ENCODE results near the gene RAP1GAP. TPM values are rescaled to one million over a fixed set of nuclear protein-coding genes. Genes with fewer than 3 reads are reported as not detected.
A peak's percentile ranks its signal among the peaks of the same experiment; 100 is the strongest.

The RAP1GAP gene
- total RNA-seq, 2 donors from 2014 or later, result 8.0 to 8.2 TPM

DNA sequence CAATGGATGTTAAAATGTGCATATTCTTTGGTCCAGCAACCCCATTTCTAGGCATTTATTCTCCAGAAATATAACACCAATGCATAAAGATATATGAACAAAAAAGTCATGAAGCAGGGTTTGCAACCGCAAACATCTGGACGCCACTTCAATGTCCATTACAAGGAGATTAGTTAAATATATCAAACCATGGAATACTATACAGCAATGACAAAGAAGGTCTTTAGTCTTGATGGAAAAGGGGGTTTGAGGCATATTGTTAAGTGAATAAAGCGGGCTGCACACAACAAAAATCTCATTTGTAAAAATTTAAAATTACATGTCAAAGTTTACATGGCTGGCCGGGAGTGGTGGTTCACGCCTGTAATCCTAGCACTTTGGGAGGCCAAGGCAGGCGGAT, 31.6 kb downstream of the RAP1GAP start:
- H3K9me3 Mint-ChIP-seq, result no peaks in the 10 kb centered on the region
- H3K27me3 Mint-ChIP-seq (ENCODE audit: insufficient read depth), result no peaks in the 10 kb centered on the region
- no peak overlapping the region for H3K27ac Mint-ChIP-seq
- WGBS, 2 experiments (ENCODE audit: insufficient coverage in 1 of 2, insufficient read length in 1 of 2), result 88 to 100% methylated on average over 2 to 6 of the region's 6 CpGs
- DNase-seq, result no peak
- Histone ChIP-seq H3K36me3 (ENCODE audit: control insufficient read depth, insufficient read depth, low read length) (no peaks in the 10 kb centered on the region), H3K4me3 (ENCODE audit: low read length) (no peak overlapping the region), H3K4me1 (ENCODE audit: control insufficient read depth, insufficient read depth, low read length) (peaks cover 17% of the 10 kb centered on the region), H3K27ac (ENCODE audit: low read depth, low read length) (no peak overlapping the region), H3K9ac (ENCODE audit: extremely low read depth, low read length, poor library complexity, severe bottlenecking) (no peak overlapping the region), H3K9me3 (ENCODE audit: control insufficient read depth, low read length) (no peaks in the 10 kb centered on the region), H3K27me3 (ENCODE audit: control insufficient read depth, insufficient read depth, low read length, poor library complexity, severe bottlenecking) (no peaks in the 10 kb centered on the region)
- H3K4me1 Mint-ChIP-seq, result peaks cover 38% of the 10 kb centered on the region
- no peak for TF ChIP-seq CTCF (conservative IDR thresholded peaks at IDR 0.05)
- no peak overlapping the region for H3K4me3 Mint-ChIP-seq
- no peaks in the 10 kb centered on the region for H3K36me3 Mint-ChIP-seq (ENCODE audit: low read depth)

GRCh38 chr1:21636029-21636428, 33.1 kb downstream of the RAP1GAP start:
- H3K36me3 Mint-ChIP-seq (ENCODE audit: low read depth), result no peaks in the 10 kb centered on the region
- Histone ChIP-seq H3K4me3 (ENCODE audit: low read length) (no peak overlapping the region), H3K9me3 (ENCODE audit: control insufficient read depth, low read length) (no peaks in the 10 kb centered on the region), H3K4me1 (ENCODE audit: control insufficient read depth, insufficient read depth, low read length) (peaks cover 17% of the 10 kb centered on the region), H3K9ac (ENCODE audit: extremely low read depth, low read length, poor library complexity, severe bottlenecking) (no peak overlapping the region), H3K36me3 (ENCODE audit: control insufficient read depth, insufficient read depth, low read length) (no peaks in the 10 kb centered on the region), H3K27me3 (ENCODE audit: control insufficient read depth, insufficient read depth, low read length, poor library complexity, severe bottlenecking) (no peaks in the 10 kb centered on the region), H3K27ac (ENCODE audit: low read depth, low read length) (no peak overlapping the region)
- WGBS, 2 experiments (ENCODE audit: insufficient coverage in 1 of 2, insufficient read length in 1 of 2), result 90 to 100% methylated on average over 2 of the region's 2 CpGs
- no peaks in the 10 kb centered on the region for H3K27me3 Mint-ChIP-seq (ENCODE audit: insufficient read depth)
- no peak for TF ChIP-seq CTCF (conservative IDR thresholded peaks at IDR 0.05)
- H3K4me1 Mint-ChIP-seq, result peaks cover 42% of the 10 kb centered on the region
- no peak for DNase-seq
- H3K9me3 Mint-ChIP-seq, result no peaks in the 10 kb centered on the region
- no peak overlapping the region for H3K27ac Mint-ChIP-seq
- no peak overlapping the region for H3K4me3 Mint-ChIP-seq

DNA sequence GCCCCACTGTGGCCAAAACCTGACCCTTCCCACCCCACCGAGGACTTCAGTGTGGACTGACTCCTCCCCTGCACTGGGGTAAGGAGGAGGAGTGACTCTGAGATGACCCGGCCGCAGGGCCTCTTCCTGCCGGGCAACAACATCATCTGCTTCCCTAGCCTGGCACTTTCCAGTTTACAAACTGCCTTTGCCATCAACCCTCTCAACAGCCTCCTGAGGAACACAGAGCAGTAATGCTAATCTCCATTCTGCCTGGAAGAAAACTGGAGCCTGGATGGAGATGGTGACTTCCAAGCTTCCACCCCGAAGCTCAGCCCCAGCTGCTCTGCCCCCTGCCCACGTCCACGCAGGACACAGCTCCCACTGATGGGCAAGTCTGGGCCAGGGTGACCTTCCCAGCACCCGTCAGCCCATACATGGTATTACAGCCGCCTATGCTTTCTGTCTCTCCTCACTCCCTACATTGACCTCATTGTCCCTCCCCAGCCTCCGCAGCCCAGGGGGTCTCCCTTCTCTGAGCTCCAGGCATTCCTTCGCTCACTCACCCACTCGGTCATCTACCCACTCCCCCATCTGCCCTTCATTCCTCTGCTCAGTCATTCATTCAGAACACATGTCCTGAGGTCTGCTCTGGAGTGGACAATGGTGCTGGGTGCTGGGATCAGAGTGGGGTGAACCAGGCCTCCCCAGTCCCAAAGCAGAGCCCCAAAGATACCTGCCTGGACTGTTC, 34.2 kb downstream of the RAP1GAP start:
- Histone ChIP-seq H3K27ac (ENCODE audit: low read depth, low read length) (no peak overlapping the region), H3K4me1 (ENCODE audit: control insufficient read depth, insufficient read depth, low read length) (peaks cover 10% of the 10 kb centered on the region), H3K4me3 (ENCODE audit: low read length) (no peak overlapping the region), H3K36me3 (ENCODE audit: control insufficient read depth, insufficient read depth, low read length) (no peaks in the 10 kb centered on the region), H3K27me3 (ENCODE audit: control insufficient read depth, insufficient read depth, low read length, poor library complexity, severe bottlenecking) (no peaks in the 10 kb centered on the region), H3K9me3 (ENCODE audit: control insufficient read depth, low read length) (no peaks in the 10 kb centered on the region), H3K9ac (ENCODE audit: extremely low read depth, low read length, poor library complexity, severe bottlenecking) (no peak overlapping the region)
- H3K36me3 Mint-ChIP-seq (ENCODE audit: low read depth), result no peaks in the 10 kb centered on the region
- H3K27me3 Mint-ChIP-seq (ENCODE audit: insufficient read depth), result no peaks in the 10 kb centered on the region
- 78 to 80% methylated on average over 5 to 12 of the region's 12 CpGs for WGBS, 2 experiments (ENCODE audit: insufficient coverage in 1 of 2, insufficient read length in 1 of 2)
- no peak for DNase-seq
- no peak overlapping the region for H3K4me3 Mint-ChIP-seq
- H3K27ac Mint-ChIP-seq, result peak overlapping the region; percentile 50
- H3K4me1 Mint-ChIP-seq, result peaks cover 38% of the 10 kb centered on the region
- H3K9me3 Mint-ChIP-seq, result no peaks in the 10 kb centered on the region
- no peak for TF ChIP-seq CTCF (conservative IDR thresholded peaks at IDR 0.05)
